ENCODE measurements around the gene PCP2.

- TF ChIP-seq ESRRG (CRISPR knock-in tag; IDR thresholded peaks at IDR 0.05) (no peak), ISL1 (CRISPR knock-in tag; IDR thresholded peaks at IDR 0.05) (no peak), TOX (CRISPR knock-in tag; IDR thresholded peaks at IDR 0.05; ENCODE audit: borderline replicate concordance) (no peak), GLIS3 (CRISPR knock-in tag; IDR thresholded peaks at IDR 0.05) (no peak), PATZ1 (CRISPR knock-in tag; IDR thresholded peaks at IDR 0.05; ENCODE audit: borderline replicate concordance) (no peak), ZNF70 (CRISPR knock-in tag; IDR thresholded peaks at IDR 0.05) (no peak), ZFP30 (CRISPR knock-in tag; IDR thresholded peaks at IDR 0.05) (no peak), BACH2 (CRISPR knock-in tag; IDR thresholded peaks at IDR 0.05; ENCODE audit: borderline replicate concordance) (no peak), ZNF565 (CRISPR knock-in tag; conservative IDR thresholded peaks at IDR 0.05; ENCODE audit: low read depth) (no peak), TSHZ2 (CRISPR knock-in tag; IDR thresholded peaks at IDR 0.05) (no peak), RARB (CRISPR knock-in tag; IDR thresholded peaks at IDR 0.05) (no peak), ZFP3 (CRISPR knock-in tag; IDR thresholded peaks at IDR 0.05) (no peak), TCF4 (CRISPR knock-in tag; IDR thresholded peaks at IDR 0.05; ENCODE audit: borderline replicate concordance) (no peak)
- TF ChIP-seq, protein P1, sequence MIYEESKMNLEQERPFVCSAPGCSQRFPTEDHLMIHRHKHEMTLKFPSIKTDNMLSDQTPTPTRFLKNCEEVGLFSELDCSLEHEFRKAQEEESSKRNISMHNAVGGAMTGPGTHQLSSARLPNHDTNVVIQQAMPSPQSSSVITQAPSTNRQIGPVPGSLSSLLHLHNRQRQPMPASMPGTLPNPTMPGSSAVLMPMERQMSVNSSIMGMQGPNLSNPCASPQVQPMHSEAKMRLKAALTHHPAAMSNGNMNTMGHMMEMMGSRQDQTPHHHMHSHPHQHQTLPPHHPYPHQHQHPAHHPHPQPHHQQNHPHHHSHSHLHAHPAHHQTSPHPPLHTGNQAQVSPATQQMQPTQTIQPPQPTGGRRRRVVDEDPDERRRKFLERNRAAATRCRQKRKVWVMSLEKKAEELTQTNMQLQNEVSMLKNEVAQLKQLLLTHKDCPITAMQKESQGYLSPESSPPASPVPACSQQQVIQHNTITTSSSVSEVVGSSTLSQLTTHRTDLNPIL (CRISPR knock-in tag; IDR thresholded peaks at IDR 0.05; ENCODE audit: low read depth), result no peak
Measured at GRCh38 chr19:7607874-7608560, 25.5 kb downstream of the PCP2 start.
